GM23338 (cell line): Measurements from ENCODE around the gene ZNF277.

Experiments used
- CTCF ChIP-seq, 2 experiments: fragments of 200-600 bp in 1 of 2; sonication (generic) in 1 of 2; conservative IDR thresholded peaks; 2 replicates each; pipeline versions ENCODE4 v1.5.1 to v1.6.1; 2016 to 2017; ENCODE audit warnings: antibody characterized with exemption in 2 of 2, low read depth in 2 of 2, mild to moderate bottlenecking in 2 of 2, moderate library complexity in 1 of 2
- EZH2 ChIP-seq: fragments of 200-600 bp; sonication (generic); IDR thresholded peaks from one replicate; pipeline ENCODE4 v1.8.0; 2017; ENCODE audit warnings: antibody characterized with exemption, mild to moderate bottlenecking, low read depth; ENCODE audit not compliant: unreplicated experiment
- EZH2phosphoT487 ChIP-seq: fragments of 200-600 bp; sonication (generic); IDR thresholded peaks from one replicate; pipeline ENCODE4 v1.8.1; 2018; ENCODE audit warnings: antibody characterized with exemption; ENCODE audit not compliant: unreplicated experiment
- TF ChIP-seq, protein P1 (sequence below): IDR thresholded peaks from one replicate; pipeline ENCODE4 v1.6.1; 2018; ENCODE audit warnings: antibody characterized with exemption; ENCODE audit not compliant: unreplicated experiment

GRCh38 chr7:112327566-112327965 is 121.1 kb downstream of the ZNF277 start:
- TF ChIP-seq EZH2phosphoT487 (no peak), CTCF (conservative IDR thresholded peaks at IDR 0.05; ENCODE audit: low read depth in 2 of 2) (no peak), EZH2 (no peak)
- TF ChIP-seq, protein P1, sequence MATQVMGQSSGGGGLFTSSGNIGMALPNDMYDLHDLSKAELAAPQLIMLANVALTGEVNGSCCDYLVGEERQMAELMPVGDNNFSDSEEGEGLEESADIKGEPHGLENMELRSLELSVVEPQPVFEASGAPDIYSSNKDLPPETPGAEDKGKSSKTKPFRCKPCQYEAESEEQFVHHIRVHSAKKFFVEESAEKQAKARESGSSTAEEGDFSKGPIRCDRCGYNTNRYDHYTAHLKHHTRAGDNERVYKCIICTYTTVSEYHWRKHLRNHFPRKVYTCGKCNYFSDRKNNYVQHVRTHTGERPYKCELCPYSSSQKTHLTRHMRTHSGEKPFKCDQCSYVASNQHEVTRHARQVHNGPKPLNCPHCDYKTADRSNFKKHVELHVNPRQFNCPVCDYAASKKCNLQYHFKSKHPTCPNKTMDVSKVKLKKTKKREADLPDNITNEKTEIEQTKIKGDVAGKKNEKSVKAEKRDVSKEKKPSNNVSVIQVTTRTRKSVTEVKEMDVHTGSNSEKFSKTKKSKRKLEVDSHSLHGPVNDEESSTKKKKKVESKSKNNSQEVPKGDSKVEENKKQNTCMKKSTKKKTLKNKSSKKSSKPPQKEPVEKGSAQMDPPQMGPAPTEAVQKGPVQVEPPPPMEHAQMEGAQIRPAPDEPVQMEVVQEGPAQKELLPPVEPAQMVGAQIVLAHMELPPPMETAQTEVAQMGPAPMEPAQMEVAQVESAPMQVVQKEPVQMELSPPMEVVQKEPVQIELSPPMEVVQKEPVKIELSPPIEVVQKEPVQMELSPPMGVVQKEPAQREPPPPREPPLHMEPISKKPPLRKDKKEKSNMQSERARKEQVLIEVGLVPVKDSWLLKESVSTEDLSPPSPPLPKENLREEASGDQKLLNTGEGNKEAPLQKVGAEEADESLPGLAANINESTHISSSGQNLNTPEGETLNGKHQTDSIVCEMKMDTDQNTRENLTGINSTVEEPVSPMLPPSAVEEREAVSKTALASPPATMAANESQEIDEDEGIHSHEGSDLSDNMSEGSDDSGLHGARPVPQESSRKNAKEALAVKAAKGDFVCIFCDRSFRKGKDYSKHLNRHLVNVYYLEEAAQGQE = no peak
